Endodermal cell (in vitro differentiated cells): ENCODE measurements around the gene PCNT. TPM values are rescaled to one million over a fixed set of nuclear protein-coding genes. Genes with fewer than 3 reads are reported as not detected.

Experiments
- DNase-seq: peaks from one replicate; pipeline ENCODE4 v3.0.0-alpha.2; 2017
- H3K27ac ChIP-seq: 2 replicates; pipeline ENCODE4 v1.5.1; 2013; ENCODE audit warnings: mild to moderate bottlenecking, low read depth, low read length, moderate library complexity
- H3K27me3 ChIP-seq: 2 replicates; pipeline ENCODE4 v1.6.1; 2013; ENCODE audit warnings: mild to moderate bottlenecking, low read length, moderate library complexity; ENCODE audit not compliant: insufficient read depth, control insufficient read depth, poor library complexity, severe bottlenecking
- H3K36me3 ChIP-seq: 2 replicates; pipeline ENCODE4 v1.7.0; 2013; ENCODE audit warnings: mild to moderate bottlenecking, low read length, moderate library complexity; ENCODE audit not compliant: control insufficient read depth, insufficient read depth
- H3K4me1 ChIP-seq: one replicate; pipeline ENCODE4 v1.7.0; 2013; ENCODE audit warnings: low read length; ENCODE audit not compliant: control insufficient read depth, insufficient read depth
- H3K4me3 ChIP-seq: 2 replicates; pipeline ENCODE4 v1.5.1; 2013; ENCODE audit warnings: mild to moderate bottlenecking, low read length, moderate library complexity
- H3K9ac ChIP-seq: 2 replicates; pipeline ENCODE4 v1.6.1; 2013; ENCODE audit warnings: mild to moderate bottlenecking, low read length, moderate library complexity; ENCODE audit not compliant: poor library complexity, severe bottlenecking; ENCODE audit errors: extremely low read depth
- H3K9me3 ChIP-seq: 2 replicates; pipeline ENCODE4 v1.6.1; 2013; ENCODE audit warnings: mild to moderate bottlenecking, low read length, moderate library complexity; ENCODE audit not compliant: control insufficient read depth
- H3K27ac Mint-ChIP-seq: 2 replicates; pipeline ENCODE4 v1.8.0; 2020; ENCODE audit warnings: mixed read lengths
- H3K27me3 Mint-ChIP-seq: 2 replicates; pipeline ENCODE4 v1.8.0; 2021; ENCODE audit warnings: mild to moderate bottlenecking, mixed read lengths; ENCODE audit not compliant: insufficient read depth
- H3K36me3 Mint-ChIP-seq: 2 replicates; pipeline ENCODE4 v1.8.0; 2020; ENCODE audit warnings: low read depth, mixed read lengths
- H3K4me1 Mint-ChIP-seq: 2 replicates; pipeline ENCODE4 v1.8.0; 2020; ENCODE audit warnings: mixed read lengths
- H3K4me3 Mint-ChIP-seq: 2 replicates; pipeline ENCODE4 v1.8.0; 2020; ENCODE audit warnings: mild to moderate bottlenecking, moderate library complexity, mixed read lengths
- H3K9me3 Mint-ChIP-seq: 2 replicates; pipeline ENCODE4 v1.8.0; 2020; ENCODE audit warnings: mild to moderate bottlenecking, mixed read lengths
- CTCF ChIP-seq: fragments of 200-600 bp; sonication (generic); conservative IDR thresholded peaks from 2 replicates; pipeline ENCODE4 v1.5.0; 2021; ENCODE audit warnings: antibody characterized with exemption, mild to moderate bottlenecking
- WGBS, 2 experiments: methylation state at CpG; one replicate each; pipeline versions ENCODE4 v1.1.5 to v1.1.7; 2013; ENCODE audit warnings: missing lambda C conversion rate in 2 of 2, mixed read lengths in 1 of 2; ENCODE audit not compliant: insufficient coverage in 1 of 2, insufficient read length in 1 of 2; 5-methylcytosine and 5-hydroxymethylcytosine counted together
- total RNA-seq, 2 donors: library from RNA; stranded (reverse); fragmentation: NEBNext Ultra II Directional in 1 of 2; extraction: Animal tissue kit (Norgen Biotek cat#: 25700) in 1 of 2; gene quantifications; 2 replicates in 1 of 2; 3 replicates in 1 of 2; pipeline ENCODE4 v1.2.1, GENCODE V29; 2021

The PCNT gene
- total RNA-seq, 2 donors from 2014 or later, result 40.1 to 40.7 TPM

GRCh38 chr21:46324390-46325072, 575 bp downstream of the PCNT start:
- DNase-seq, result peak; percentile 94
- Histone ChIP-seq H3K9me3 (no peaks in the 10 kb centered on the region), H3K36me3 (peaks cover 24% of the 10 kb centered on the region), H3K4me1 (no peaks in the 10 kb centered on the region), H3K9ac (peak overlapping the region; percentile 92), H3K27ac (peak overlapping the region; percentile 94), H3K27me3 (no peaks in the 10 kb centered on the region), H3K4me3 (peak overlapping the region; percentile 96)
- Mint-ChIP-seq H3K9me3 (no peaks in the 10 kb centered on the region), H3K4me3 (peak overlapping the region; percentile 95), H3K27me3 (no peaks in the 10 kb centered on the region), H3K36me3 (peaks cover 35% of the 10 kb centered on the region), H3K27ac (peak overlapping the region; percentile 80), H3K4me1 (peaks cover 30% of the 10 kb centered on the region)
- TF ChIP-seq CTCF, result no peak
- 0 to 1% methylated on average over 19 to 98 of the region's 98 CpGs for WGBS, 2 experiments

DNA sequence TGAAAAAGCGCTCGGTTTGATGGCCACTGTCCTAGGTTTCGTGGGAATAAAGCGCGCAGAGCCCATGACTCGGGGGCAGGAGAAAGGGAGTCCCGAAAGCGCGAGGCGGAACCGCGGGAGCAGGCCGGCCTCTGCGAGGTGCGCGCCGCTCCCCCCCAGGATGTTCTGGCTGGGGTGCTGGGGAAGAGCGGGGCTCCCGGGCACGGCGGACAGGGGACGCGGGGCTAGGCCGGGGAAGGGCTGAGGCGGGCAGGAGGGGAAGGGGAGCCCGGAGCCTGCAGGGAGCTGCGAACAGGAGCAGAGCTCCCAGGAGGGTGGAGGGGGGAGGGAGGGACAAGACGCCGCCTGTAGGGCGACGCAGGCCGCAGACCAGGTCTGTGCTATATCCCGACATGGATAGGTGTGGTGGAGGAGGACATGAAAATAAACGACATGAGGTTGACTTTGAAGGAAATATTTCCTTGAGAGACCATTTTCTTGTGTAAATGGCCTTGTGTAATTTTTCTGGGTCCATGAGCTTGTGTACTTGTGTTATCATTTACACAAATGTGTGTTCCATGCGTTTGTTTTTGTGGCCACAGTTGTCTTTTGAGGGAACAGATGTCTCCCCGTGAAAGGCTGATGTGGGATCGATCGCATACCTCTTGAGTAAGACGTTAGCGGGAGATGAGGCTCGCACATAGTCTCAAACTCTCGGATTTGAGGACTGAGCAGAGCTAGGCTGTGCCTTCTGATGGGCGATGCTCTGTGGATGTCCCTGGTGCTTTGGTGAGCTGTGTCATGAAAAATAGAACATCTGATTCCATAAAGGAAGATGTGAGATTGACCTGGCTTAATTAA, 1.3 kb downstream of the PCNT start:
- DNase-seq, result peak; percentile 87
- H3K4me3 ChIP-seq, result peak overlapping the region; percentile 82
- no peaks in the 10 kb centered on the region for H3K4me1 ChIP-seq
- TF ChIP-seq CTCF, result peak; percentile 63
- Mint-ChIP-seq H3K27ac (peak overlapping the region; percentile 80), H3K4me3 (peak overlapping the region; percentile 95), H3K36me3 (peaks cover 35% of the 10 kb centered on the region), H3K4me1 (peaks cover 30% of the 10 kb centered on the region), H3K27me3 (no peaks in the 10 kb centered on the region), H3K9me3 (no peaks in the 10 kb centered on the region)
- 9 to 14% methylated on average over 32 to 43 of the region's 43 CpGs for WGBS, 2 experiments
- no peaks in the 10 kb centered on the region for H3K27me3 ChIP-seq
- H3K36me3 ChIP-seq, result peaks cover 31% of the 10 kb centered on the region
- peak overlapping the region; percentile 67 for H3K9ac ChIP-seq
- H3K9me3 ChIP-seq, result no peaks in the 10 kb centered on the region
- peak overlapping the region; percentile 33 for H3K27ac ChIP-seq

DNA sequence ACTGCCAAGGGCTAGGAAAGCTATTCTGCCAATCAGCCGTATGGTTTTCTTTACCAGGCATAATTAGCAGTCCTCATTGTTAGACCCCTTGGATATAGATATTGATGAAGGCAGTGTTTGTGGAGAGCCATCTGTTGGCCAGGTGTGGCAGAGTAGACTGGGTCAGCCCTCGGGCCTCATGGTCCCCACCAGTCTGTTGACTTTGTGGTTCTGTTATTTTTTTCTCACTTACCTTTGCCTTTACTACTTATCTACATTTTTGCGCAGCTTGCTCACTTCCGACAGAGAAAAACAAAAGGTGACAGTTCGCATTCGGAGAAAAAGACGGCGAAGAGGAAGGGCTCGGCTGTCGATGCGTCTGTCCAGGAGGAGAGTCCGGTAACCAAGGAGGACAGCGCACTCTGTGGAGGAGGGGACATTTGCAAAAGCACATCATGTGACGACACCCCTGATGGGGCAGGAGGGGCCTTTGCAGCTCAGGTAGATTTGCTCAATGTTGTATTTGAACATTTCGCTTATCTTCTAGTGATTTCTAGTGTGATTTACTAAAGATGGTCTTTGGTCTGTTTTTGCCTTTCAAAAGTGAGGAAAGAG, 2.3 kb downstream of the PCNT start:
- no peak for DNase-seq
- Histone ChIP-seq H3K27me3 (no peaks in the 10 kb centered on the region), H3K4me1 (no peaks in the 10 kb centered on the region), H3K9me3 (no peaks in the 10 kb centered on the region), H3K36me3 (peaks cover 40% of the 10 kb centered on the region), H3K9ac (peak overlapping the region; percentile 67), H3K4me3 (peak overlapping the region; percentile 82), H3K27ac (no peak overlapping the region)
- no peaks in the 10 kb centered on the region for H3K9me3 Mint-ChIP-seq
- peak; percentile 41 for TF ChIP-seq CTCF
- peaks cover 36% of the 10 kb centered on the region for H3K36me3 Mint-ChIP-seq
- H3K4me3 Mint-ChIP-seq, result no peak overlapping the region
- H3K27me3 Mint-ChIP-seq, result no peaks in the 10 kb centered on the region
- H3K27ac Mint-ChIP-seq, result peak overlapping the region; percentile 67
- H3K4me1 Mint-ChIP-seq, result peaks cover 23% of the 10 kb centered on the region
- 92% methylated on average over 14 to 15 of the region's 15 CpGs for WGBS, 2 experiments
